Endothelial cell of umbilical vein (primary cell): Measurements from ENCODE around the gene ZYX.

Experiments used
- CTCF ChIP-seq, 2 donors: IDR thresholded peaks; 1 replicate in 1 of 2; 2 replicates in 1 of 2; pipeline ENCODE4 v1.5.1; 2011; ENCODE audit warnings: low read length in 2 of 2, mild to moderate bottlenecking in 2 of 2, moderate library complexity in 2 of 2, control low read depth in 1 of 2, inconsistent platforms in 1 of 2, low read depth in 1 of 2; ENCODE audit not compliant: insufficient read depth in 1 of 2; ENCODE audit errors: extremely low read depth in 1 of 2
- EZH2 ChIP-seq: IDR thresholded peaks from 2 replicates; pipeline ENCODE4 v1.6.1; 2012; ENCODE audit warnings: borderline replicate concordance, low read depth, mild to moderate bottlenecking, moderate library complexity, low read length, inconsistent platforms; ENCODE audit not compliant: severe bottlenecking
- MAX ChIP-seq: IDR thresholded peaks from 2 replicates; pipeline ENCODE4 v1.6.1; 2011; ENCODE audit not compliant: insufficient read depth, insufficient read length
- MYC ChIP-seq: IDR thresholded peaks from one replicate; pipeline ENCODE4 v1.6.1; 2011; ENCODE audit warnings: mild to moderate bottlenecking, low read depth, low read length
- POLR2A ChIP-seq: IDR thresholded peaks from 2 replicates; pipeline ENCODE4 v1.6.1; 2012; ENCODE audit warnings: low read depth, mild to moderate bottlenecking, control low read depth, low read length
- POLR2AphosphoS5 ChIP-seq: IDR thresholded peaks from 2 replicates; pipeline ENCODE4 v1.6.1; 2012; ENCODE audit warnings: low read depth, mild to moderate bottlenecking, control low read depth, low read length, moderate library complexity; ENCODE audit not compliant: insufficient read depth

- TF ChIP-seq POLR2AphosphoS5 = no peak
- no peak for TF ChIP-seq POLR2A
- TF ChIP-seq CTCF (IDR thresholded peaks at IDR 0.05; ENCODE audit: extremely low read depth in 1 of 2, insufficient read depth in 1 of 2, low read depth in 1 of 2, low read length in 2 of 2) = no peak
- no peak for TF ChIP-seq EZH2
- no peak for TF ChIP-seq MAX
- no peak for TF ChIP-seq MYC
Measured at GRCh38 chr7:143355450-143356385, 25.4 kb upstream of the ZYX start.
